Parathyroid adenoma (tissue), 2 donors: ENCODE results near the gene SND1.

ENCODE experiments used
- H2AFZ ChIP-seq: fragments of 300-600 bp; sonication (generic); one replicate; pipeline ENCODE4 v1.7.0; 2017; ENCODE audit warnings: antibody characterized with exemption, mild to moderate bottlenecking
- H3K27ac ChIP-seq: fragments of 300-600 bp; sonication (generic); one replicate; pipeline ENCODE4 v1.7.0; 2017
- H3K27me3 ChIP-seq: fragments of 300-600 bp; sonication (generic); one replicate; pipeline ENCODE4 v1.7.0; 2017; ENCODE audit warnings: low read length; ENCODE audit not compliant: control insufficient read depth, insufficient read depth
- H3K36me3 ChIP-seq: fragments of 300-600 bp; sonication (generic); one replicate; pipeline ENCODE4 v1.7.0; 2017; ENCODE audit warnings: low read length; ENCODE audit not compliant: control insufficient read depth, insufficient read depth
- H3K4me1 ChIP-seq: fragments of 300-600 bp; sonication (generic); one replicate; pipeline ENCODE4 v1.7.0; 2017; ENCODE audit warnings: control low read depth
- H3K4me2 ChIP-seq: fragments of 300-600 bp; sonication (generic); one replicate; pipeline ENCODE4 v1.7.0; 2017; ENCODE audit warnings: low read length
- H3K4me3 ChIP-seq: fragments of 300-600 bp; sonication (generic); one replicate; pipeline ENCODE4 v1.7.0; 2017; ENCODE audit warnings: low read depth, low read length
- H3K79me2 ChIP-seq: fragments of 300-600 bp; sonication (generic); one replicate; pipeline ENCODE4 v1.7.0; 2017; ENCODE audit warnings: control low read depth
- H3K9ac ChIP-seq: fragments of 300-600 bp; sonication (generic); one replicate; pipeline ENCODE4 v1.7.0; 2017; ENCODE audit warnings: mild to moderate bottlenecking
- H3K9me3 ChIP-seq: fragments of 300-600 bp; sonication (generic); one replicate; pipeline ENCODE4 v1.7.0; 2017; ENCODE audit warnings: low read length; ENCODE audit not compliant: control insufficient read depth
- CTCF ChIP-seq: fragments of 300-600 bp; sonication (generic); IDR thresholded peaks from one replicate; pipeline ENCODE4 v1.7.0; 2017; ENCODE audit warnings: antibody characterized with exemption, mild to moderate bottlenecking
- donor health status: primary hyperparathyroidism.

The SND1 gene

GRCh38 chr7:128039544-128039953, 387.6 kb downstream of the SND1 start:
- no peaks in the 10 kb centered on the region for H3K9me3 ChIP-seq

GRCh38 chr7:128040205-128040604, 388.2 kb downstream of the SND1 start:
- Histone ChIP-seq H3K79me2 (peaks cover 4% of the 10 kb centered on the region), H2AFZ (no peak overlapping the region), H3K27ac (no peak overlapping the region), H3K4me2 (no peak overlapping the region), H3K4me3 (no peak overlapping the region), H3K4me1 (peaks cover 6% of the 10 kb centered on the region), H3K36me3 (no peaks in the 10 kb centered on the region), H3K9me3 (no peaks in the 10 kb centered on the region), H3K9ac (no peak overlapping the region), H3K27me3 (no peaks in the 10 kb centered on the region)
- no peak for TF ChIP-seq CTCF

More at GRCh38 chr7:128039544-128039953, 387.6 kb downstream of the SND1 start:
- Histone ChIP-seq H3K4me3 (no peak overlapping the region), H2AFZ (no peak overlapping the region), H3K27me3 (no peaks in the 10 kb centered on the region), H3K4me1 (peaks cover 6% of the 10 kb centered on the region), H3K79me2 (peaks cover 4% of the 10 kb centered on the region), H3K36me3 (no peaks in the 10 kb centered on the region), H3K4me2 (no peak overlapping the region), H3K27ac (no peak overlapping the region), H3K9ac (no peak overlapping the region)
- TF ChIP-seq CTCF: no peak

GRCh38 chr7:128041203-128041602, 389.2 kb downstream of the SND1 start:
- no peaks in the 10 kb centered on the region for H3K36me3 ChIP-seq
- H3K27ac ChIP-seq: no peak overlapping the region
- TF ChIP-seq CTCF: no peak
- H2AFZ ChIP-seq: no peak overlapping the region
- no peaks in the 10 kb centered on the region for H3K79me2 ChIP-seq
- H3K9me3 ChIP-seq: no peaks in the 10 kb centered on the region
- H3K4me2 ChIP-seq: no peak overlapping the region
- no peaks in the 10 kb centered on the region for H3K27me3 ChIP-seq
- H3K4me1 ChIP-seq: peaks cover 6% of the 10 kb centered on the region
- no peak overlapping the region for H3K4me3 ChIP-seq
- H3K9ac ChIP-seq: no peak overlapping the region

- no peaks in the 10 kb centered on the region for H3K36me3 ChIP-seq
- H3K4me2 ChIP-seq: no peak overlapping the region
- no peaks in the 10 kb centered on the region for H3K79me2 ChIP-seq
- H3K27me3 ChIP-seq: no peaks in the 10 kb centered on the region
- H3K27ac ChIP-seq: no peak overlapping the region
- H2AFZ ChIP-seq: no peak overlapping the region
- peaks cover 6% of the 10 kb centered on the region for H3K4me1 ChIP-seq
- H3K9ac ChIP-seq: no peak overlapping the region
- no peaks in the 10 kb centered on the region for H3K9me3 ChIP-seq
- no peak for TF ChIP-seq CTCF
- H3K4me3 ChIP-seq: no peak overlapping the region
Observed at GRCh38 chr7:128042012-128042411, 390.0 kb downstream of the SND1 start.

GRCh38 chr7:128044064-128044463, 392.1 kb downstream of the SND1 start:
- Histone ChIP-seq H3K4me1 (peaks cover 6% of the 10 kb centered on the region), H3K9ac (no peak overlapping the region), H3K9me3 (no peaks in the 10 kb centered on the region), H3K79me2 (no peaks in the 10 kb centered on the region), H3K4me3 (no peak overlapping the region), H3K36me3 (no peaks in the 10 kb centered on the region), H3K4me2 (no peak overlapping the region), H3K27ac (no peak overlapping the region), H3K27me3 (no peaks in the 10 kb centered on the region), H2AFZ (no peak overlapping the region)
- TF ChIP-seq CTCF: no peak
